Measurements from ENCODE around the gene CYTH4. TPM values are rescaled to one million over a fixed set of nuclear protein-coding genes. Genes with fewer than 3 reads are reported as not detected.

CYTH4 gene
- total and polyA plus RNA-seq, 2 of the 13 experiments (the other 11 are each of a cell fraction or from before 2014, with no cell fraction given) = not detected

DNA sequence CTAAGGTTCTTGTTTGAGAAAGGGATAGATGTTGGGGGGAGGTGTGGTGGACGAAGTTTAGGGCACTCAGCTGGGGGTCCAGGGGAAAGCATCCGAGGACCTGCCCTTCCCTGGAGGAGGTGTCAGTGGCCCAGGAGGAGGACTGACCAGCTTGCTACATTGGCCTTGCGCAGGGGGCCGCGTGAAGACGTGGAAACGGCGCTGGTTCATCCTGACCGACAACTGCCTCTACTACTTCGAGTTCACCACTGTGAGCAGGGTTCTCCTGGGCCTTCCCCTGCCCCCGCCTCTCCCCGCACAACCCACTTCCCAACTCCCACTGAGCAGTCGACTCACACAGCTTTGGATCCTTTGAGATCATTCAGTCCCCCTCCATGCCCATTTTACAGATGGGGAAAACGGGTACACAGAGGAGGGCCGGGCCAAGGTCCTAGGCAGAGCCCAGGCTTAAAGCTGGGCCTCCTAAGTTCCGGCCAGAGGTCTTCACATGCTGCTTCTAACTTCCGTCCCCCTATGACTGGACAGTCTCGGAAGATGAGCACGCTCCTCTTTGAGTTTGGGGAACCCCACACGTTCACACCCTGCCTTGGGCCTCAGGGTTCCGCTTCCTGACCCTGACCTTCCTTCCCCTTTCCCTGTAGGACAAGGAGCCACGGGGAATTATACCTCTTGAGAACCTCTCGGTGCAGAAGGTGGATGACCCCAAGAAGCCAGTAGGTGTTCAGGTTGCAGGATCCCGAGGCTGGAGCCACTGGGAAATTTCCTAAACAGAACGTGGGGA is 28.7 kb downstream of the CYTH4 start:
- Histone ChIP-seq H3K27ac (ENCODE audit: extremely low read length, insufficient read depth, low read length) (no peak overlapping the region), H3K4me3 (replicated peaks in 1 of 3; ENCODE audit: insufficient read depth in 1 of 3, low read depth in 2 of 3, low read length in 3 of 3) (no peak overlapping the region), H3K27me3 (ENCODE audit: control insufficient read depth in 1 of 2, insufficient read depth in 2 of 2, low read length in 2 of 2) (peaks cover 3 to 22% of the 10 kb centered on the region in 2 experiments; a peak in 4 of 5 replicates), H3K4me1 (ENCODE audit: insufficient read depth, low read length) (peaks cover 21% of the 10 kb centered on the region; the same call in 1 of the 2 replicates), H4K20me1 (ENCODE audit: insufficient read depth, low read length) (no peaks in the 10 kb centered on the region), H3K9me3 (ENCODE audit: low read length) (no peaks in the 10 kb centered on the region), H3K36me3 (replicated peaks in 1 of 2; ENCODE audit: control insufficient read depth in 1 of 2, insufficient read depth in 2 of 2, low read length in 2 of 2) (no peaks in the 10 kb centered on the region), H3K79me2 (ENCODE audit: insufficient read depth, low read length) (no peaks in the 10 kb centered on the region), H2AFZ (ENCODE audit: low read length) (no peak overlapping the region), H3K9ac (ENCODE audit: insufficient read depth, low read depth, low read length) (no peak overlapping the region), H3K4me2 (ENCODE audit: low read depth, low read length) (no peak overlapping the region)
- no TSS peak for BruUV-seq (replicated peaks)
- DNase-seq (ENCODE audit: low spot score) (no peak), FAIRE-seq (no peak), ATAC-seq (no peak)
- TF ChIP-seq ZNF501 (CRISPR knock-in tag; IDR thresholded peaks at IDR 0.05) (no peak), ZNF629 (CRISPR knock-in tag; conservative IDR thresholded peaks at IDR 0.05) (peak; percentile 30; the same call in 1 of the 2 replicates), PCBP2 (optimal IDR thresholded peaks at IDR 0.05; ENCODE audit: low read depth, low read length, poor library complexity, severe bottlenecking) (no peak)
- 40% methylated on average over 16 of the region's 25 CpGs for WGBS (ENCODE audit: low lambda C conversion rate)
- in situ Hi-C loops (cut with HindIII; ENCODE audit: extremely low pct_ligation_motif_present, low pct_unique_long_range_greater_than_20kb) = no loop called here
- CTCF ChIA-PET (ENCODE audit: low intra/inter-chr PET ratio, low total read pairs) = no interaction called here
- POLR2A ChIA-PET = no interaction called here
- intact Hi-C loops (cut with micrococcal nuclease; ENCODE audit: unreplicated experiment) = no loop called here

GRCh38 chr22:37311761-37312312 is 29.5 kb downstream of the CYTH4 start:
- Histone ChIP-seq H3K9ac (ENCODE audit: insufficient read depth, low read depth, low read length) (no peak overlapping the region), H3K4me1 (ENCODE audit: insufficient read depth, low read length) (peaks cover 17% of the 10 kb centered on the region; the same call in 1 of the 2 replicates), H3K4me2 (ENCODE audit: low read depth, low read length) (no peak overlapping the region), H4K20me1 (ENCODE audit: insufficient read depth, low read length) (no peaks in the 10 kb centered on the region), H3K4me3 (replicated peaks in 1 of 3; ENCODE audit: insufficient read depth in 1 of 3, low read depth in 2 of 3, low read length in 3 of 3) (no peak overlapping the region), H3K27ac (ENCODE audit: extremely low read length, insufficient read depth, low read length) (no peak overlapping the region), H3K9me3 (ENCODE audit: low read length) (no peaks in the 10 kb centered on the region), H3K27me3 (ENCODE audit: control insufficient read depth in 1 of 2, insufficient read depth in 2 of 2, low read length in 2 of 2) (peaks cover 3 to 22% of the 10 kb centered on the region in 2 experiments; a peak in 4 of 5 replicates), H3K36me3 (replicated peaks in 1 of 2; ENCODE audit: control insufficient read depth in 1 of 2, insufficient read depth in 2 of 2, low read length in 2 of 2) (no peaks in the 10 kb centered on the region), H3K79me2 (ENCODE audit: insufficient read depth, low read length) (no peaks in the 10 kb centered on the region), H2AFZ (ENCODE audit: low read length) (no peak overlapping the region)
- ChIA-PET POLR2A (no interaction called here), CTCF (ENCODE audit: low intra/inter-chr PET ratio, low total read pairs) (no interaction called here)
- no peak for ATAC-seq
- in situ Hi-C loops (cut with HindIII; ENCODE audit: extremely low pct_ligation_motif_present, low pct_unique_long_range_greater_than_20kb) = no loop called here
- TF ChIP-seq ZNF263 (CRISPR knock-in tag; IDR thresholded peaks at IDR 0.05) (peak; percentile 75), NCOR1 (IDR thresholded peaks at IDR 0.05; ENCODE audit: borderline replicate concordance, low read length) (no peak)
- 48% methylated on average over 9 of the region's 19 CpGs for WGBS (ENCODE audit: low lambda C conversion rate)
- DNase-seq (ENCODE audit: low spot score) = no peak
- FAIRE-seq = no peak
- no TSS peak for BruUV-seq (replicated peaks)
- intact Hi-C loops (cut with micrococcal nuclease; ENCODE audit: unreplicated experiment) = no loop called here
